ENCODE data around the gene PGBD2. TPM values are rescaled to one million over a fixed set of nuclear protein-coding genes. Genes with fewer than 3 reads are reported as not detected.

The PGBD2 gene
- total and polyA plus RNA-seq, 9 of the 15 experiments (the other 6 are each of a cell fraction or from before 2014, with no cell fraction given) = 11.9 to 21.8 (median 14.7) TPM

- TF ChIP-seq FOXP4 (CRISPR knock-in tag; IDR thresholded peaks at IDR 0.05; ENCODE audit: borderline replicate concordance) = no peak
- TF ChIP-seq ADNP (tag; IDR thresholded peaks at IDR 0.05) = peak; percentile 96
- TF ChIP-seq NFIX (CRISPR knock-in tag; IDR thresholded peaks at IDR 0.05; ENCODE audit: low read depth) = no peak
- no peak for TF ChIP-seq NR0B1 (IDR thresholded peaks at IDR 0.05; ENCODE audit: partially characterized antibody)
- TF ChIP-seq ZNF830 (CRISPR knock-in tag; IDR thresholded peaks at IDR 0.05) = no peak
- no peak for TF ChIP-seq GATAD2B (IDR thresholded peaks at IDR 0.05; ENCODE audit: borderline replicate concordance)
- TF ChIP-seq FOXA1 (IDR thresholded peaks at IDR 0.05; ENCODE audit: borderline replicate concordance) = no peak
- no peak for TF ChIP-seq PHB (CRISPR knock-in tag; IDR thresholded peaks at IDR 0.05)
- no peak for TF ChIP-seq TBL1XR1 (IDR thresholded peaks at IDR 0.05; ENCODE audit: low read length in 2 of 2)
- no peak for TF ChIP-seq ZNF655 (CRISPR knock-in tag; IDR thresholded peaks at IDR 0.05)
- peak; percentile 70; the same call in 1 of the 2 replicates for TF ChIP-seq ILF3 (IDR thresholded peaks at IDR 0.05; ENCODE audit: borderline replicate concordance)
- no peak for TF ChIP-seq HMG20A (CRISPR knock-in tag; conservative IDR thresholded peaks at IDR 0.05)
- TF ChIP-seq FOXK2 (conservative IDR thresholded peaks at IDR 0.05 in 1 of 2, IDR thresholded peaks at IDR 0.05 in 1 of 2; ENCODE audit: low read depth in 2 of 2) = no peak
- TF ChIP-seq ZNF165 (CRISPR knock-in tag; IDR thresholded peaks at IDR 0.05; ENCODE audit: borderline replicate concordance) = no peak
- peak; percentile 78 for TF ChIP-seq GATA2 (CRISPR knock-in tag; IDR thresholded peaks at IDR 0.05)
- no peak for TF ChIP-seq MLX (CRISPR knock-in tag; conservative IDR thresholded peaks at IDR 0.05)
- TF ChIP-seq ZNF184 (CRISPR knock-in tag; IDR thresholded peaks at IDR 0.05) = no peak
- 0 out of 2 replicates have a peak, but pooled peaks have one; percentile 22 for TF ChIP-seq SMAD4 (CRISPR knock-in tag; conservative IDR thresholded peaks at IDR 0.05)
- TF ChIP-seq ETS1 (conservative IDR thresholded peaks at IDR 0.05; ENCODE audit: control insufficient read depth, low read depth, low read length) = no peak; the same call in 1 of the 2 replicates
Measured at GRCh38 chr1:248872752-248873408, 33.2 kb upstream of the PGBD2 start (continued).
